ENCODE data around the gene HBG1. TPM values are rescaled to one million over a fixed set of nuclear protein-coding genes. Genes with fewer than 3 reads are reported as not detected.

Gene HBG1
- total and polyA plus RNA-seq, 2 experiments from 2014 or later: not detected

- no peaks in the 10 kb centered on the region for H3K36me3 ChIP-seq (ENCODE audit: insufficient read depth)
- H3K27me3 ChIP-seq (ENCODE audit: insufficient read depth): peaks cover 14% of the 10 kb centered on the region; the same call in 1 of the 2 replicates
- no peak overlapping the region for H3K27ac ChIP-seq (ENCODE audit: low read depth)
- no peaks in the 10 kb centered on the region for H4K20me1 ChIP-seq (replicated peaks; ENCODE audit: insufficient read depth)
- TF ChIP-seq ZNF114 (CRISPR knock-in tag; IDR thresholded peaks at IDR 0.05): no peak
- TF ChIP-seq STAT1 (IDR thresholded peaks at IDR 0.05; ENCODE audit: unreplicated experiment): no peak
- no peak for TF ChIP-seq CREB1 (CRISPR knock-in tag; IDR thresholded peaks at IDR 0.05; ENCODE audit: low read depth)
- no peak for TF ChIP-seq EZH2phosphoT487 (IDR thresholded peaks at IDR 0.05; ENCODE audit: unreplicated experiment)
- no peak for TF ChIP-seq NANOG (IDR thresholded peaks at IDR 0.05; ENCODE audit: borderline replicate concordance)
- TF ChIP-seq ZNF462 (CRISPR knock-in tag; IDR thresholded peaks at IDR 0.05): no peak
- TF ChIP-seq EZH2 (IDR thresholded peaks at IDR 0.05; ENCODE audit: low read depth, unreplicated experiment): no peak
- DNase-seq (ENCODE audit: low spot score): no peak
- Mint-ChIP-seq H3K4me3 (no peak overlapping the region), H3K36me3 (ENCODE audit: low read depth) (no peaks in the 10 kb centered on the region), H3K27ac (no peak overlapping the region), H3K9me3 (no peaks in the 10 kb centered on the region), H3K27me3 (ENCODE audit: insufficient read depth, low read depth, poor library complexity) (peaks cover 2% of the 10 kb centered on the region), H3K4me1 (peaks cover 5% of the 10 kb centered on the region; the same call in 2 of the 3 replicates)
- no peak overlapping the region for H3K4me2 ChIP-seq
- H2AFZ ChIP-seq: no peak overlapping the region
- ATAC-seq: no peak
- H3K4me3 ChIP-seq: no peak overlapping the region
- no peaks in the 10 kb centered on the region for H3F3A ChIP-seq (replicated peaks; ENCODE audit: low read depth)
- no peaks in the 10 kb centered on the region for H3K79me2 ChIP-seq (replicated peaks; ENCODE audit: insufficient read depth)
- no peaks in the 10 kb centered on the region for H3K4me1 ChIP-seq (ENCODE audit: insufficient read depth)
- H3K9me2 ChIP-seq (ENCODE audit: insufficient read depth): no peaks in the 10 kb centered on the region
Measured at GRCh38 chr11:5252192-5252918, 2.7 kb upstream of the HBG1 start.

All from GM23338 (cell line).